Endometrial microvascular endothelial cells (primary cell): ENCODE results near the gene APEX2. TPM values are rescaled to one million over a fixed set of nuclear protein-coding genes. Genes with fewer than 3 reads are reported as not detected.

Experiments
- total RNA-seq: library from RNA; depleted of rRNA; stranded (reverse); fragments of >200 nt; gene quantifications from one replicate; pipeline ENCODE4 v1.2.3, GENCODE V29; 2015; ENCODE audit errors: inconsistent ontology term

The APEX2 gene
- total RNA-seq, 1 donor from 2014 or later: 19.0 TPM

Other genes with a start within 250 kb of the APEX2 start
- gene ITIH6, start 202.1 kb upstream of the APEX2 start, total RNA-seq: not detected
- gene MAGED2, start 192.6 kb upstream of the APEX2 start, total RNA-seq: 140 TPM
- 0.74 TPM for gene TRO, start 79.5 kb upstream of the APEX2 start, total RNA-seq
- not detected for gene PFKFB1, start 6.2 kb upstream of the APEX2 start, total RNA-seq
- gene ALAS2, start 30.6 kb downstream of the APEX2 start, total RNA-seq: not detected
- not detected for gene PAGE2B, start 74.7 kb downstream of the APEX2 start, total RNA-seq
- not detected for gene PAGE2, start 88.7 kb downstream of the APEX2 start, total RNA-seq
- gene PAGE5, start 220.0 kb downstream of the APEX2 start, total RNA-seq: not detected